ENCODE results near the gene NFIA.

DNA sequence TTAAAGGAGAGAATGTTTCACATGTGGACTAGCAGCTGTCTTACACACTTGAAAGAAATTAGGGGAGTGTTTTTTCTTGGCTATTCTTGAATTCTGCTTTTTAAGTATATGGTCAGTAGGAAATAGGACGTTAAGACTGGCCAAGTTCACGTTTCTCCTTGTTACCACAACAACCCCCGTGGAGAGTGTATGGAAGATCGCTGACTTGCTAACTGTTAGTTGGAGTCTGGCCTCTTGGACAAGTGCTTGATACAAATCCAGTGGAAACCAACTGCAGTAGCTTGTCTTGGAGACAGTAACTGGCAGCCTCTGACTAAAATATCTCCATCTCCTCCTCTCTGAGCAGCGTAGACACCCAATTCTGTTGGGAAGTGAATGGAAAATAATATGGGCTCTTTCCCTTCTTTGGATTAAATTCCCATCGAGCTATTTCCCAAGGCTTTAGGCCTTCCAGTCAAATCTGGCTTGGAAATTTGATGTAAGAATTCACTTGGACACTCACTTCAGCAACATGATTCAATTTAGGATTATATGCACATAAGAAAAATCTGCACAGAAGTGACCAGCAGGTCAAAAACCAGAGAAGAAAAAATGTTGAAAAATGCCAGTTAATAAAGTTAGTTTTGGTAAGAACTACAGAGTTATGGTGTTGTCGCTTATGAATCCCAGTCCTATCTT, 3.6 kb upstream of the NFIA start:
- TF ChIP-seq, protein P1, sequence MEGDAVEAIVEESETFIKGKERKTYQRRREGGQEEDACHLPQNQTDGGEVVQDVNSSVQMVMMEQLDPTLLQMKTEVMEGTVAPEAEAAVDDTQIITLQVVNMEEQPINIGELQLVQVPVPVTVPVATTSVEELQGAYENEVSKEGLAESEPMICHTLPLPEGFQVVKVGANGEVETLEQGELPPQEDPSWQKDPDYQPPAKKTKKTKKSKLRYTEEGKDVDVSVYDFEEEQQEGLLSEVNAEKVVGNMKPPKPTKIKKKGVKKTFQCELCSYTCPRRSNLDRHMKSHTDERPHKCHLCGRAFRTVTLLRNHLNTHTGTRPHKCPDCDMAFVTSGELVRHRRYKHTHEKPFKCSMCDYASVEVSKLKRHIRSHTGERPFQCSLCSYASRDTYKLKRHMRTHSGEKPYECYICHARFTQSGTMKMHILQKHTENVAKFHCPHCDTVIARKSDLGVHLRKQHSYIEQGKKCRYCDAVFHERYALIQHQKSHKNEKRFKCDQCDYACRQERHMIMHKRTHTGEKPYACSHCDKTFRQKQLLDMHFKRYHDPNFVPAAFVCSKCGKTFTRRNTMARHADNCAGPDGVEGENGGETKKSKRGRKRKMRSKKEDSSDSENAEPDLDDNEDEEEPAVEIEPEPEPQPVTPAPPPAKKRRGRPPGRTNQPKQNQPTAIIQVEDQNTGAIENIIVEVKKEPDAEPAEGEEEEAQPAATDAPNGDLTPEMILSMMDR (IDR thresholded peaks at IDR 0.05): no peak
- TF ChIP-seq POLR2AphosphoS5 (IDR thresholded peaks at IDR 0.05) (no peak), EP300 (IDR thresholded peaks at IDR 0.05) (no peak), POLR2A (IDR thresholded peaks at IDR 0.05) (no peak)
